Prostate gland (tissue), 2 donors: ENCODE data around the gene PTPRT. TPM values are rescaled to one million over a fixed set of nuclear protein-coding genes. Genes with fewer than 3 reads are reported as not detected.

ENCODE experiments used
- DNase-seq: peaks from one replicate; pipeline ENCODE4 v3.0.0-alpha.2; 2019; ENCODE audit warnings: low spot score
- H3K27ac ChIP-seq, 2 donors: fragments of 200-600 bp; sonication (generic); 2 replicates each; pipeline ENCODE4 v1.5.1; 2017 to 2019
- H3K27me3 ChIP-seq: fragments of 200-600 bp; sonication (generic); replicated peaks from 2 replicates; pipeline ENCODE4 v1.5.1; 2019; ENCODE audit not compliant: insufficient read depth
- H3K36me3 ChIP-seq, 2 donors: fragments of 200-600 bp; sonication (generic); 1 replicate in 1 of 2; 2 replicates in 1 of 2; pipeline versions ENCODE4 v1.5.1 to v1.8.1; 2017 to 2019
- H3K4me1 ChIP-seq: fragments of 200-600 bp; sonication (generic); replicated peaks from 2 replicates; pipeline ENCODE4 v1.5.1; 2019
- H3K4me3 ChIP-seq, 2 donors: fragments of 200-600 bp; sonication (generic); 2 replicates each; pipeline ENCODE4 v1.5.1; 2017 to 2019
- H3K9me3 ChIP-seq: fragments of 200-600 bp; sonication (generic); 2 replicates; pipeline ENCODE4 v1.5.1; 2017
- CTCF ChIP-seq, 4 experiments: fragments of 200-600 bp in 2 of 4; fragments of 450-650 bp in 2 of 4; sonication (generic) in 2 of 4; IDR thresholded peaks; 1 replicate in 3 of 4; 2 replicates in 1 of 4; pipeline ENCODE4 v1.5.1; 2016 to 2019; ENCODE audit warnings: antibody characterized with exemption in 4 of 4, mild to moderate bottlenecking in 2 of 4, moderate library complexity in 2 of 4
- POLR2A ChIP-seq: fragments of 450-650 bp; IDR thresholded peaks from one replicate; pipeline ENCODE4 v1.6.1; 2016; ENCODE audit warnings: antibody characterized with exemption, mild to moderate bottlenecking
- POLR2AphosphoS5 ChIP-seq: sonication (generic); formaldehyde crosslinking; IDR thresholded peaks from one replicate; pipeline ENCODE4 v1.6.1; 2017; ENCODE audit warnings: antibody characterized with exemption
- WGBS: methylation state at CpG from one replicate; pipeline ENCODE4 v1.1.5; 2018; 5-methylcytosine and 5-hydroxymethylcytosine counted together
- intact Hi-C: fragments of 100-400 bp; cut with DNase I; formaldehyde crosslinking; loops from one replicate; pipeline ENCODE4 v1.14.2; 2022
- total RNA-seq, 2 donors: library from RNA; depleted of rRNA; stranded (reverse); fragments of >200 nt; gene quantifications; one replicate each; pipeline ENCODE4 v1.1.0, GENCODE V29; 2016

Gene PTPRT
- total RNA-seq, 2 donors from 2014 or later: 1.5 to 3.5 TPM

DNA sequence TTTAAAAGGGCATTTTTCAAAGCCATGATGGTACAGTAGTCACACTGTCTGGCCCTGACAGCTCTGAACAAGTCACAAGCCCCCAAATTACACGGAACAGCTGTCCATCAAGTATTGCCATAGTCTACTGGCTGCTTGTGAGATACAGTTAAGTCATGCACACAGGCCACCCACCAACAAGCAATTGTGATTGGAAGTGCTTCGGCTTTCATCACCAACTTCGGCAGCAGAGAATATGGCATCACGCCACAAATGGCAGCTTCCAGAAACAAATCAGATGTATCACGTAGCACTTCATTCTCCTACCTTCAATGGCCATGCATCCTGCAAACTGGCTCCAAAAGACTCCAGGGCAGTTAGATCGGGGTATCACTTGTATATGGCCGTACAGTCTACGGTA is 160.5 kb downstream of the PTPRT start:
- Histone ChIP-seq H3K4me3 (no peak overlapping the region), H3K27ac (no peak overlapping the region), H3K9me3 (no peaks in the 10 kb centered on the region), H3K27me3 (no peaks in the 10 kb centered on the region), H3K4me1 (no peaks in the 10 kb centered on the region), H3K36me3 (no peaks in the 10 kb centered on the region)
- intact Hi-C loops: no loop called here
- DNase-seq: no peak
- TF ChIP-seq POLR2AphosphoS5: no peak
- TF ChIP-seq CTCF (IDR thresholded peaks at IDR 0.05): no peak
- TF ChIP-seq POLR2A: no peak
- WGBS: 84% methylated on average over 8 of the region's 8 CpGs

DNA sequence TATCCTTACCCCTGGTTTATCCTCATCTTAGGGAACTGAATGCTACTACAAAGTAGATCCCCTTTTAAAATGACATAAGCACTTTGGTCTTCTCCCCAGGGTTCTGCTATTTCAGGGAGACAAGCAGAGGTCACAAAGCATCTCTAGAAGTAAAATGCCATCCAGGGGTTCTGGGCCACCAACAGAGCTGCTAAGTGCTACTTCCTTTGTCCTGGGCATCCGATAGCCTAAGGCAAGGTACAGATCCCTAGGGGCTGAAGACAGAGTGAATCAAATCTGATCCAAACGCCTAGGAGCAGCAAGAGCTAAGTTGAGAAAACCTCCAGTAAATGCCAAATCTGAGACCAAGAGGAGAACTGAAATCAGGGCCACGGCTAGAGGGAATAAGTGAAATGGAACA is 161.2 kb downstream of the PTPRT start:
- intact Hi-C loops: no loop called here
- no peak overlapping the region for H3K27ac ChIP-seq
- no peak overlapping the region for H3K4me3 ChIP-seq
- 48% methylated on average over 3 of the region's 3 CpGs for WGBS
- H3K4me1 ChIP-seq: no peaks in the 10 kb centered on the region
- DNase-seq: no peak
- H3K9me3 ChIP-seq: no peaks in the 10 kb centered on the region
- TF ChIP-seq POLR2AphosphoS5 (no peak), CTCF (IDR thresholded peaks at IDR 0.05) (no peak), POLR2A (no peak)
- H3K36me3 ChIP-seq: no peaks in the 10 kb centered on the region
- H3K27me3 ChIP-seq: no peaks in the 10 kb centered on the region

DNA sequence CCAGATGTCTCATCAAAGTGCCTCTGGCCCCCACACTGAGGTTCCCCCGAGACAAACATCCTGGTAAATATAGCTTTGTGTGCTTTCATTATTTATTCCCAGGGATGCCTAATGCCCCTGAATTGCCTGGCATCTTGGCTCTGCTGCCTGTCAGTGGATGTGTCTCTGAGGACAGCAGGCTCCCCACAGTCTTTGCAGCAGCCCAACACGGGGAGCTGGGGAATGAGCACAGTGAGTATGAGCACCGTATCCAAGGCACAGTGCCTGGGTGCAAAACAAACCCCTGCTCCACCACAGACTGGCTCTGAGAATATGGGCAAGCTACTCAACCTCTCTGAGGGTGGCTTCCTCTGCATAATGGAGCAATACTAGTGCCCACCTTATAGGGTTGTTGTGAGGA is 165.9 kb downstream of the PTPRT start:
- Histone ChIP-seq H3K4me3 (no peak overlapping the region), H3K27ac (no peak overlapping the region), H3K36me3 (no peaks in the 10 kb centered on the region), H3K27me3 (no peaks in the 10 kb centered on the region), H3K9me3 (no peaks in the 10 kb centered on the region), H3K4me1 (no peaks in the 10 kb centered on the region)
- intact Hi-C loops: no loop called here
- 24% methylated on average over 3 of the region's 3 CpGs for WGBS
- TF ChIP-seq CTCF (IDR thresholded peaks at IDR 0.05): no peak
- TF ChIP-seq POLR2AphosphoS5: no peak
- TF ChIP-seq POLR2A: no peak
- DNase-seq: no peak

DNA sequence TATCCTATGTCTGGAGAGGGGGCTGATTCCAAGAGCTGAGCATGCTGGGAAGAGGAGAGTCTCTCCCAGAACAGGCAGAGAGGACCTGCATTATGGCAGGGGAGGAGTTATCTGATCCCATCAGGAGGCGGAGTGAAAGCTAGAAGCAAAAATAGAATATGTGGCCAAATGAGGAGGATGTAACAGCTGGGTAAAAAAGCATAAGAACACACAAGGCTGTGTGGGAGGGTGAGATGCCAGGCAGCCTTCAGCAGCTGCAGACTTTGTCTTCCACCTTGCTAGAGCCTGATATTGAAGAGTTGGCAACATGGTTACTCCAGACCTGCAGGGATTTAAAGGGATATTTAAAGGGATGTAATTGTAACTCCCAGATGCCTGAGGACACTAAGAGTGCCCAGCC is 167.1 kb downstream of the PTPRT start:
- Histone ChIP-seq H3K4me3 (no peak overlapping the region), H3K27me3 (no peaks in the 10 kb centered on the region), H3K9me3 (no peaks in the 10 kb centered on the region), H3K4me1 (no peaks in the 10 kb centered on the region), H3K27ac (no peak overlapping the region), H3K36me3 (no peaks in the 10 kb centered on the region)
- DNase-seq: no peak
- intact Hi-C loops: no loop called here
- TF ChIP-seq POLR2AphosphoS5 (no peak), CTCF (IDR thresholded peaks at IDR 0.05) (no peak), POLR2A (no peak)
- 83% methylated on average over 1 of the region's 1 CpG for whole genome bisulfite sequencing

GRCh38 chr20:43022081-43022480 is 167.6 kb downstream of the PTPRT start:
- no peak overlapping the region for H3K4me3 ChIP-seq
- H3K27me3 ChIP-seq: no peaks in the 10 kb centered on the region
- H3K9me3 ChIP-seq: no peaks in the 10 kb centered on the region
- 88% methylated on average over 2 of the region's 2 CpGs for WGBS
- TF ChIP-seq POLR2AphosphoS5 (no peak), POLR2A (no peak), CTCF (IDR thresholded peaks at IDR 0.05) (no peak)
- DNase-seq: no peak
- no peaks in the 10 kb centered on the region for H3K36me3 ChIP-seq
- H3K4me1 ChIP-seq: no peaks in the 10 kb centered on the region
- H3K27ac ChIP-seq: no peak overlapping the region
- intact Hi-C loops: no loop called here
